Prostate gland (tissue), 2 donors: ENCODE measurements around the gene RORC. TPM values are rescaled to one million over a fixed set of nuclear protein-coding genes. Genes with fewer than 3 reads are reported as not detected.

Experiments
- DNase-seq: peaks from one replicate; pipeline ENCODE4 v3.0.0-alpha.2; 2019; ENCODE audit warnings: low spot score
- H3K27ac ChIP-seq, 2 donors: fragments of 200-600 bp; sonication (generic); 2 replicates each; pipeline ENCODE4 v1.5.1; 2017 to 2019
- H3K27me3 ChIP-seq: fragments of 200-600 bp; sonication (generic); replicated peaks from 2 replicates; pipeline ENCODE4 v1.5.1; 2019; ENCODE audit not compliant: insufficient read depth
- H3K36me3 ChIP-seq, 2 donors: fragments of 200-600 bp; sonication (generic); 1 replicate in 1 of 2; 2 replicates in 1 of 2; pipeline versions ENCODE4 v1.5.1 to v1.8.1; 2017 to 2019
- H3K4me1 ChIP-seq: fragments of 200-600 bp; sonication (generic); replicated peaks from 2 replicates; pipeline ENCODE4 v1.5.1; 2019
- H3K4me3 ChIP-seq, 2 donors: fragments of 200-600 bp; sonication (generic); 2 replicates each; pipeline ENCODE4 v1.5.1; 2017 to 2019
- H3K9me3 ChIP-seq: fragments of 200-600 bp; sonication (generic); 2 replicates; pipeline ENCODE4 v1.5.1; 2017
- POLR2A ChIP-seq: fragments of 450-650 bp; IDR thresholded peaks from one replicate; pipeline ENCODE4 v1.6.1; 2016; ENCODE audit warnings: antibody characterized with exemption, mild to moderate bottlenecking
- POLR2AphosphoS5 ChIP-seq: sonication (generic); formaldehyde crosslinking; IDR thresholded peaks from one replicate; pipeline ENCODE4 v1.6.1; 2017; ENCODE audit warnings: antibody characterized with exemption
- WGBS: methylation state at CpG from one replicate; pipeline ENCODE4 v1.1.5; 2018; 5-methylcytosine and 5-hydroxymethylcytosine counted together
- intact Hi-C: fragments of 100-400 bp; cut with DNase I; formaldehyde crosslinking; loops from one replicate; pipeline ENCODE4 v1.14.2; 2022
- total RNA-seq, 2 donors: library from RNA; depleted of rRNA; stranded (reverse); fragments of >200 nt; gene quantifications; one replicate each; pipeline ENCODE4 v1.1.0, GENCODE V29; 2016
- TF ChIP-seq, protein P1 (sequence below), 4 experiments: fragments of 200-600 bp in 2 of 4; fragments of 450-650 bp in 2 of 4; sonication (generic) in 2 of 4; IDR thresholded peaks; 1 replicate in 3 of 4; 2 replicates in 1 of 4; pipeline ENCODE4 v1.5.1; 2016 to 2019; ENCODE audit warnings: antibody characterized with exemption in 4 of 4, mild to moderate bottlenecking in 2 of 4, moderate library complexity in 2 of 4

Gene RORC
- total RNA-seq, 2 donors from 2014 or later: 51.8 to 73.2 TPM

DNA sequence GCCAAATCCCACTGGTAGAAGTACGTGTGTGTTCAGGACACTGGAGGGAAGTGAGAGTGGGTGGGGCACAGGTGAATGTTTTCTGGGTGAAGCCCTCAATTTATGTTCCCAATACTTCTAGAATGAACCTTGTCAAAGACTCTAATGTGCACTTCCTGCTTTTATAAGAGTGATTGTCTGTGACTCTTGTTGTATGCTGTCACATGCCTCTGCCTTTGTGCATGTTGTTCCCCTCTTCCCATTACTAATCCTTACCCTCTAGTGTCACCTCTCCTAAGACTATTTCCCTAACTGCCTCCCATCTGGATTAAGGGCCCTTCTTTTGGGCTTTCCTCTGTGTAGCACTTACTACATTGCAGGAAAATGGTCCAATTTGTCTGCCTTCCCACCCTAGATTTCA lies 23.8 kb downstream of the RORC start:
- Histone ChIP-seq H3K27me3 (no peaks in the 10 kb centered on the region), H3K27ac (no peak overlapping the region), H3K4me1 (no peaks in the 10 kb centered on the region), H3K9me3 (no peaks in the 10 kb centered on the region), H3K36me3 (no peaks in the 10 kb centered on the region), H3K4me3 (no peak overlapping the region)
- intact Hi-C loops: no loop called here
- no peak for DNase-seq
- WGBS: 86% methylated on average over 1 of the region's 1 CpG
- TF ChIP-seq POLR2A (no peak), POLR2AphosphoS5 (no peak)
- TF ChIP-seq, protein P1, sequence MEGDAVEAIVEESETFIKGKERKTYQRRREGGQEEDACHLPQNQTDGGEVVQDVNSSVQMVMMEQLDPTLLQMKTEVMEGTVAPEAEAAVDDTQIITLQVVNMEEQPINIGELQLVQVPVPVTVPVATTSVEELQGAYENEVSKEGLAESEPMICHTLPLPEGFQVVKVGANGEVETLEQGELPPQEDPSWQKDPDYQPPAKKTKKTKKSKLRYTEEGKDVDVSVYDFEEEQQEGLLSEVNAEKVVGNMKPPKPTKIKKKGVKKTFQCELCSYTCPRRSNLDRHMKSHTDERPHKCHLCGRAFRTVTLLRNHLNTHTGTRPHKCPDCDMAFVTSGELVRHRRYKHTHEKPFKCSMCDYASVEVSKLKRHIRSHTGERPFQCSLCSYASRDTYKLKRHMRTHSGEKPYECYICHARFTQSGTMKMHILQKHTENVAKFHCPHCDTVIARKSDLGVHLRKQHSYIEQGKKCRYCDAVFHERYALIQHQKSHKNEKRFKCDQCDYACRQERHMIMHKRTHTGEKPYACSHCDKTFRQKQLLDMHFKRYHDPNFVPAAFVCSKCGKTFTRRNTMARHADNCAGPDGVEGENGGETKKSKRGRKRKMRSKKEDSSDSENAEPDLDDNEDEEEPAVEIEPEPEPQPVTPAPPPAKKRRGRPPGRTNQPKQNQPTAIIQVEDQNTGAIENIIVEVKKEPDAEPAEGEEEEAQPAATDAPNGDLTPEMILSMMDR (IDR thresholded peaks at IDR 0.05): no peak

DNA sequence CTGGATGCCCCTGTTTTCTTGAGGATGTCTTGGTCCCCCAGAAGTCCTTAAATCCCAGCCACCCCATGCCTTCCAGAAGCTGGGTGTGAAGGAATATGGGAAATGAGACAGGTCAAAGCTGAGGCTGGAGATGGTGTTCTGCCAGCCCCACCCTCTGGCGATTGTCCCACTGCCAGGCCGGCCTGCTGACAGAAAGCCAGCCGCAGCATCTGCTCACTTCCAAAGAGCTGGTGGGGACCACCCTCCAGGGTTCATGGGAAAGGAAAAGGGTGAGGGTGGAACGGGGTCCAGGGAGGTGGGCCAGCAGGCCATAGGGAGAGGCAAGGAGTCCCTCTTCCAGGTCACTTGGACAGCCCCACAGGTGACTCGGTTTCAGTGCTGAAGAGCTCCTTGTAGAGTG lies 24.5 kb downstream of the RORC start:
- DNase-seq: no peak
- Histone ChIP-seq H3K9me3 (no peaks in the 10 kb centered on the region), H3K36me3 (no peaks in the 10 kb centered on the region), H3K4me3 (no peak overlapping the region), H3K27ac (no peak overlapping the region), H3K27me3 (no peaks in the 10 kb centered on the region), H3K4me1 (no peaks in the 10 kb centered on the region)
- intact Hi-C loops: no loop called here
- 74% methylated on average over 5 of the region's 5 CpGs for WGBS
- TF ChIP-seq, protein P1 (IDR thresholded peaks at IDR 0.05): no peak
- TF ChIP-seq POLR2A (no peak), POLR2AphosphoS5 (no peak)

DNA sequence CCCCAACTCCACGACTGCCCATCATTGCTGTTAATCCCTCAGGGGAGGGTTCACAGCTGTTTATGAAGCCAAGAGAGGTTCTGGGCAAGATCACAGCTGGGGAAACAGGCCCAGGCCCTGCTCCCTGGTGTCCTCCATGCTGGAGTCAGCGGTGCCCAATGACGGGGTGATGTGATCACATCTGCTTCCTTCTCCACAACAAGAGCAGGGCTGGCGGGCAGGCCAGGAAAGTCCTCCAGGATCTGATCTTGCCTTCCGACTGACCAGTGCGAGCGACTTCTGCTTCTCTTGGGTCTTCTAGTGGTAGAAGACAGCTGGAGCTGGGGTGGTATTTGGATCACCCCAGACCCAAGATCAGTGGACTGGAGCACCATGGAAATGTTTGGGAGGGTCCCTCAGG lies 25.4 kb downstream of the RORC start:
- no peaks in the 10 kb centered on the region for H3K36me3 ChIP-seq
- TF ChIP-seq POLR2A (no peak), POLR2AphosphoS5 (no peak)
- TF ChIP-seq, protein P1 (IDR thresholded peaks at IDR 0.05): no peak
- H3K9me3 ChIP-seq: no peaks in the 10 kb centered on the region
- no peak overlapping the region for H3K27ac ChIP-seq
- H3K27me3 ChIP-seq: no peaks in the 10 kb centered on the region
- no peak overlapping the region for H3K4me3 ChIP-seq
- no peaks in the 10 kb centered on the region for H3K4me1 ChIP-seq
- intact Hi-C loops: no loop called here
- DNase-seq: no peak
- 89% methylated on average over 7 of the region's 7 CpGs for WGBS

DNA sequence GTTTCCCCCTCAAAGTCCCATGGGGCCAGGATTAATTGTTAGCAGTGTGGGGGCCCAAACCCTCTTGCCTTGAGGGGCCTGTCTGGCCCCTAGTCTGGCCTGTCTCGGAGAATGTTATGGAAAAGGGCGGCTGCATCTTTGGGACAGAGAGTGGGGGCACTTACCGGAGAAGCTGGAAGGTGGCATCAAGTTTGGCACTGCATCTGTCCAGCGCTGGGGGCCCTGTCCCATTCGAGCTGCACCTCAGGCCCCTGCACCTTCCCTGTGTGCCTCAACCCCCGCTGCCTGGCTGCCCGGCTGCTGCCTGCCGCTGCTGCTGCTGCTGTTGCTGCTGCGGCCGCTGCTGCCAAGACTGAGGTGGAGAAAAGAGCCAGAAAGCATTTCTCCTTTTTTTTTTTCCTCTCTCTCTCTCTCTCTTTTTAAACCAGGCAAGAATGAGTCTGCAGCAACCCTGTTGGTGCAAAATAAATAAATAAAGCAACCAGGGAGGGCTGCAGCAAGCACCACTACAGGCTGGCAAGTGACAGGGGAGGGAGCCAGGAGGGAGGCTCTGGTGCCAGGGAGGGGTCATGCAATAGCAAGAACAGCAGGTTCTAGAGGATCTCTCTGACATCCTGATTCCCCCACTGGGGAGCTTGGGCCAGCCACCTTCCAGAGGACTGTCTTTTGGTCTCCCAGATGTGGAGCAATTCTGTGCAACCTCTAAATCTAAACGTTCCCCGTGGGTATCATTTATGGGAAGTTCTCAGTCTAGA lies 26.4 kb downstream of the RORC start, which contains the start of gene LINGO4:
Gene LINGO4 (minus strand): TSS at position 354 of the 755 bp plus-strand sequence. CDS start 2,715 bp downstream, outside the sequence.
- DNase-seq: no peak
- no peaks in the 10 kb centered on the region for H3K9me3 ChIP-seq
- H3K4me3 ChIP-seq: no peak within 1 kb of the TSS
- no peak within 1 kb of the TSS for H3K27ac ChIP-seq
- TF ChIP-seq, protein P1 (IDR thresholded peaks at IDR 0.05): no peak
- TF ChIP-seq POLR2AphosphoS5 (no peak), POLR2A (no peak)
- WGBS: 40% methylated on average over 12 of the region's 12 CpGs
- H3K36me3 ChIP-seq: no peaks in the 10 kb centered on the region
- H3K4me1 ChIP-seq: no peaks in the 10 kb centered on the region
- H3K27me3 ChIP-seq: no peaks in the 10 kb centered on the region
- intact Hi-C loops: no loop called here

DNA sequence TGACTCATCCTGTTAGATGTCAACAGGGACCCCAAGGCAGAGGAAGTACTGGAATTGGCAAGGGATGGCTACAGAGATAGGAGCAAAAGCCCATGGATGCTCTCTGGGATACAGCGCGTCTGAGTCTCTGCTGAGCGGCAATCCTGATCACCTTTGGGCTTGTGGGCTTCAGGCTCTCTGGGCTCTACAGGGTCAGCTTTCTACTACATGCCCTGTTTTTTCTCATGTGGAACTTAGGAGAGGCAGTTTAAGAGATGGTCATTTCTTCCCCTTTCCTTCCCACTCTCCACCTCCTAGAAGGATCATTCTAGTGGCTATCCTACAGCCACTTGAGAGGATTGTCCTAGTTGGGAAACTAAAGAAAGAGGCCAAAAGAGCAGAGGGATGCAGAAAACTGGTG lies 27.7 kb downstream of the RORC start:
- no peak for TF ChIP-seq POLR2AphosphoS5
- TF ChIP-seq, protein P1 (IDR thresholded peaks at IDR 0.05): no peak
- no peak for TF ChIP-seq POLR2A

More for the DNA sequence above, 27.7 kb downstream of the RORC start:
- H3K27me3 ChIP-seq: no peaks in the 10 kb centered on the region
- no peaks in the 10 kb centered on the region for H3K36me3 ChIP-seq
- no peaks in the 10 kb centered on the region for H3K9me3 ChIP-seq
- H3K4me3 ChIP-seq: no peak overlapping the region
- intact Hi-C loops: no loop called here
- no peak overlapping the region for H3K27ac ChIP-seq
- no peaks in the 10 kb centered on the region for H3K4me1 ChIP-seq
- 90% methylated on average over 3 of the region's 3 CpGs for WGBS
- no peak for DNase-seq
